Fibroblast of the conjunctiva (primary cell): ENCODE results near the gene GBX1.

Experiments used
- DNase-seq: peaks from one replicate; pipeline ENCODE4 v3.0.0-alpha.2; 2010; ENCODE audit warnings: low read depth

GBX1 gene

DNA sequence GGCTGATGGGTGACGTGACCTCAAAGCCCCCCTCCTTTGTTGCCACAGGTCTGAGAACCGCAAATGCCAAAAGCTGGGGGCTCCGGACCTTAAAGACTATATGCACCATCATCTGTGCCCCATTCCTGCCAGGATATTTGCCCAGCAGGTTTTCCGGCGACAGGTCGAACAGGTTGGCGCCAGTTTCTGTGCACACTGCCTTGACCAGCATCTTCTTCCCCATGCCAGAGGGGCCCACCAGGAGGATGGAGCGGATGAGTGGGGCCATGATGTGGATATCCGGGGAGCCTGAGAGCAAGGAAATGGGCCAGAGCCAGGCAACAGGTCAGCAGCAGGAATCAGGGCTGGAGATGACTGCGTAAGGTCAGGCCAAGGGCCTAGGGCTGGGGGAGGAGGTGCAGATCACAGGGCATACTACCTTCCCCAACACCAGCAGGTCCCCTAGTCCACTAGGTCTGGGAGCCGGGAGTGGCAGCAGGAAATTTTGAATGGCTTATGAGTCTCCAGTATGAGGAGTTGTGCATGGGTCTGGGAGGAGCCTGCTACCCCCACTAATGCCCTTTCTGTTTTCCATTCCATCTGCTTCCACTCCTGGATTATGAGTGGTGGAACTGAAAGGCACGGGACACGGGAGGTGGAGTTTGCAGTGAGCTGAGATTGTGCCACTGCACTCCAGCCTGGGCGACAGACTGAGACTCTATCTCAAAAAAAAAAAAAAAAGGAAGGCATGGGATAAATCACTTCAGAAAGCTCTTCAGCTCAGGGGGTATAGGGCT, 25.9 kb upstream of the GBX1 start:
- no peak for DNase-seq

- DNase-seq = no peak
Observed at GRCh38 chr7:151192002-151192539, 24.6 kb upstream of the GBX1 start.

DNA sequence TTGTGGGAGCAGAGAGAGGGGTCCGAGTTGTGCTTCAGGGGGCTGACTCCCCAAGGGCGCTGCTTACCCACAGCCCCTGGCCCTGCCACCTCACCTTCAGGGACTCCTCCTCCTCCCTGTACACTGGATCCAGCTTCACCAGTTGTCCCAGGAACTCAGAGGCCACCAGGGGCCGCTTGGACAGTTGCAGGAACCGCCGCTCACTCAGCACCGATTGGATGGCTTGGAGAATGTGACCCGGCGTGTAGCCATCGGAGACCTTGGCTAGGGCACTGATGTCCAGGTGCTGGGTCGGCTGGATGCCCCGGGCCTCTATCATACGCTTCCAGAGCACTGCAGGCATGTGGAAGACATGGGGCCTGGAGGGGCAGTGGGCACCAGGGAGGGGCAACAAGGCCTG, 24.1 kb upstream of the GBX1 start:
- no peak for DNase-seq

GRCh38 chr7:151189038-151189437, 21.5 kb upstream of the GBX1 start:
- DNase-seq = no peak

DNA sequence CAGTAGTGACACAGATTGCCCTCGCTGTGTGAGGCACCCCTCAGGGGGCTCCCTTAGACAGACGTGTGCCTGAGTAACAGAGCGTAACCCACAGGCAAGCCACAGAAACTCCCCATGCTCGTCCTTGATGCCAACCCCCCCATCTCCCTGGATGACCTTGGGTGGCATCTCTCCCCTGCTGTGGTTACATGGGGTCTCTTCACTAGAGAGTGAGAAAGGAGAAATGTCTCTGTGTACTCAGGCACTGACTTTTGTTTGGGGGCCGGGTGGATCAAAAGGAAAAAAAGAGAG, 20.7 kb upstream of the GBX1 start:
- no peak for DNase-seq

- DNase-seq = no peak
Observed at GRCh38 chr7:151187409-151188251, 20.1 kb upstream of the GBX1 start.

GRCh38 chr7:151186640-151187408, 19.3 kb upstream of the GBX1 start, which contains the start of gene ASB10:
ASB10 (minus strand) TSS chr7:151187250; CDS start chr7:151187130, 120 bp downstream.
- no peak for DNase-seq

- no peak for DNase-seq
Observed at GRCh38 chr7:151185762-151186639, 18.5 kb upstream of the GBX1 start.

GRCh38 chr7:151181011-151181431, 13.5 kb upstream of the GBX1 start:
- DNase-seq = no peak

GRCh38 chr7:151179946-151180345, 12.5 kb upstream of the GBX1 start:
- no peak for DNase-seq

- DNase-seq = no peak
Observed at GRCh38 chr7:151179287-151179860, 11.9 kb upstream of the GBX1 start.

DNA sequence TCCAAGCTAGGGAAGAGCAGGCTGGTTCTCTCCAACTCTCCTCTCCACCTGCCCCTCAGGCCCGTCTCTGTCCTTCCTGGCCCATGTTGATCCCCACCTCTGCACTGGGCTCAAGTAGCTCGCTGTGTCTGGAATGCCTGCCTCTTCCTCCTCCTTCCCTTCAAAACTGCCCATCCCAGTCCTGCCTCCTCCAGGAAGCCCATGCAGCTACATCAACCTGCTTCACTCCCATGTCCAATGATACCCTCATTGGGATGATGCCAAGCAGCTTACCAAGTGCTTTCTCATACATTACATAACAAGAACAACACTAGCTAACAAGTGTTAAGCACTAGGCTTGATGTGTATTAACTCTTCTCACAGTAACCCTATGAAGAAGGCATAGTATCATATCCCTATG, 11.3 kb upstream of the GBX1 start:
- no peak for DNase-seq

- no peak for DNase-seq
Observed at GRCh38 chr7:151178236-151178635, 10.7 kb upstream of the GBX1 start.

DNA sequence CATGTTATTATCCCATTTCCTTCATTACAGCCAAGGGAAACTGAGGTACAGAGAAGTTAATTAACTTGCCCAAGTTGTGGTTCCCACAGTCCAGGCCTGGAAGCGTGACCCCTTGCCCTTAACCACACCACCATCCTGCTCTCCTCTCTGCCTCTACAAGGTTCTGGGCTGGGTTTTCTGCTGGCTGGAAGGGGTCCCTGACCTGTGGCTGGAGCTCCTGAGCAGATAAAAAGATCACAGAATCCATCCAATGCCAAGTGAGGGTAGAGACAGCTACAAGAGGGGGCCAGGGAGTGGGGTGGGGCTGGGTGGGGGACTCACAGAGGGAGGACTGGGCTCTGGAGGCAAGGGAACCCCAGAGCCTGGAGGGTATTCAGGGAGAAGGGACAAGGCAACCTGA, 9.8 kb upstream of the GBX1 start:
- no peak for DNase-seq

GRCh38 chr7:151176401-151176800, 8.9 kb upstream of the GBX1 start:
- no peak for DNase-seq

DNA sequence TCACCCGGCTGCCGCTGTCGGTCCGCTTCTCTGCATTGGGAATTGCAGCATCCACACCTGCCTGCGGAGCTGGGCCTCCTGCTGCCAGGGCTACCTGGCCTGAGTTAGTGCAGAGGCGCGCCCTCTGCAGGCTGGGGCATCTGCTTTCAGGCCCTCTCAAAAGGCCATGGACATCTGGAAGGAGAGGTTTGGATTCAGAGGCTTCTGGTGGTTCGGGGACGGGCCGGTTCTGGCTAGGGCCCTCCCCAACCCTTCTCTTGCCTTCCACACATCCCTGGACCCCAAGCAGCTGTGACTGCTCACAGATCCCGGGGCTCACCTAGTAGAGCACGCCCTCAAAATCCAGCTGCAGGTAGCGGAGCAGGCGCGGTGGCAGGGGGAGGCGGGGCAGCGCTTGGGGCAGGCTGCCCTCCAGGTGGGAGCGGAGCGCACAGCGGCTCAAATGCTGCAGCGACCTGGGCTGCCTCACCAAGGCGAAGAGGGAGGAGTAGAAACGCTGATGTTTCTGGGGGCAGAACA, 8.4 kb upstream of the GBX1 start:
- DNase-seq = no peak

DNA sequence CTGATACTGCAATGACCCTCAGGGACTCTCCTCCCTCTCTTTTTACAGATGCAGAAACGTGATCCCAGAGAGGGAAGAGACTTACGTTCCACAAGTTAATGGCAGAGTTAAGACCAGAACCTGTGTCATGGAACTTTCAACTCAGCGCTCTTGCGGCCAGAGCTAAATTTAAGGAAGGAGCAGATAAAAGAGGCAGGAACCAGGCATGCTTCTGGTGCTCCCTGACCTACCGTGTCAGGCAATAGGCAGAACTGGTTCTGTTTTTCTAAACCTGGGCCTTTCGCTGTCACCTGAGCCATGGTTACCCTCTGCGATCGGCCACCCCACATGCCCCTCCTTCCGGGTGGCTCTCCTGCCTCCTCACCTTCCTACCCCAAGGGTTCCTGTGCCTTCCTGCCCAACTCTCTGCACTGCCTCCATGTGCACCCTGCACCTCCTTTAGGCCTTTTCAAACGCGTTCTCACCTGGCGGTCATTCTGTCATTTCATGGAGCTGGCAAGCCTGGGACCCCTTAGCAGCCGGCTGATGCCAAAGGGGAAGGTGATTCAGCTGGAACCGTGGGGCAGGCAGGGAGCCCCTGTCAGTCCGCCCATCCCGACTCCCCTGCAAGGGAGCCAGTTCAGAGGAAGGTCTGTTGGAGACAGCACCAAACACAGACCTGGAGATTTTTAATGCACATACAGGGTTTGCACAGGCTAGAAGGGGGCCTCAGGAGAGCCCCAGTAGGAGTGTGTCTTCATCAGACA, 7.7 kb upstream of the GBX1 start:
- DNase-seq = no peak

DNA sequence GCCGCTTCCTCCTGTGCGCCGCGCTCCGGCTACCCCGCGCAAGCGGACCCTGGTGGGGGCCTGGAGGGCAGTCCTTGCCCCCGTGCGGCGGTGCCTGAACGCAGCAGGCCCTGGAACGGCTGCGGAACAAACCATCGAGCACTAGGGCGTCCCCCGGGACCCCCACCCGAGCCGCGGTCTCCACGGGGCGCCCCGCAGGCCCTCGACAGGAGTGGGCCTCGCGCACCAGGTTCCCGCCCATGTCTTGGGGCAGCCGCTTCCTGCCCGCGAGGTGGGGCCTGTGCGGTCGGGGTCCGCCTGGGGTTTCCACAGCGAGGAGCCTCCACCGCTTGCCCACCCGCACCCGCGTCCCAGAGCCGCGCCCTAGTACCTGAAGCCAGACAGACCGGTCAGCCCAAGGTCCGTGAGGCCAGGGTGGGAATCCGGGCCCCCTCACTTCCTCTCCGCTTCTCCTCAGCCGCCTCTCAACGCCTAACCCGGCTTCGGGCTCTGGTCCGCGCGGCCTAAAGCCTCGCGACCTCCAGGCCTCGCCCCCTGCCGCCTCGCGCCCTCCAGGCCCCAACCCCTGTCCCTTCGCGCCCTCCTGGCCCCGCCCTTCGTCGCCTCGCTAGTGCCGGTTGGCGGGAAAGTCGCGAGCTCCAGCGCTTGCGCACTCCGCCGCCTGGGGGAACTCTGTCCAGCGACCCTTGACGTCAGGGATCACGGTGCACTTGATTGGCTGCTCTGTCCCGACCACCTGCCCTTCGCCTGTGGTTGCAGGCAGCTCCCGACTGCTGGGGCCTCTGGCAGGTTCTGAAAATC, 7.0 kb upstream of the GBX1 start:
- no peak for DNase-seq
